ENCODE measurements around the gene MAP2.
"Not testable (repeated sequence)": the region's sequence is repeated elsewhere in the genome, so short reads cannot be mapped to it uniquely, and the experiment has no call there.

MAP2 gene

DNA sequence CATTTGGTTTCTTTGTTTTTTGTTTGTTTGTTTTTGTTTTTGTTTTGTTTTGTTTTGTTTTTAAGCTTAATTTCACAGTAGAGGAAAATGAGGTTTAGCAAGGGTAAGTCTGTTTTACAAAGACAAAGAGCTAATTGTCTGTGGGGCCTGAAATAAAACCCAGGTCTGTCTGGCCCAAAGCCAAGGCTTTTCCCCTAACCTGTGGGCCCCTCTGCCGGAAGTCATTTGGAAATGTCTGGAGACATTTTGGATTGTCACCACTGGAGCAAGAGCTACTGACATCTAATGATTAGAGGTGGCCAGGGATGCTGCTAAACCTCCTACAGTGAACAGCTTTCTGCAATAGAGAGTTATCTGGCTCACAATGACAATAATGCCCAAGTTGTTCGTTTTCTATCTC, 167.2 kb downstream of the MAP2 start:
- no peak for DNase-seq (ENCODE audit: low spot score)

DNA sequence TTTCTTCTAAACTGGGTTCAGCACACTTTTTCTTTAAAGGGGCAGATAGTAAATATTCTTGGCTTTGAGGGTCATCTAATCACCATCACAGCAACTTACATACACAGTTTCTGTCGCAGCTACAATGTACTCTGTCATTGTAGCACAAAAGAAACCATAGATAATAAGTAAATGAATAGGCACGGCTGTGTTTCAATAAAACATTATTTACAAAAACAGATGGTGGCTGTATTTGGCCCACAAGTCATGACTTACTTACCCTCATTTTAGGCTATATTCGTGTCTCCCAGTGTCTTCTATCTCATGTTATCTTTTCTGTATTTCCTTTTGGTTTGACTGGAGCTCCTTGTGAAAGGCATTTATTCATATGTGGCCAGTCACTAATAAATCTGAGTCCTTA, 168.3 kb downstream of the MAP2 start:
- no peak for DNase-seq (ENCODE audit: low spot score)

DNA sequence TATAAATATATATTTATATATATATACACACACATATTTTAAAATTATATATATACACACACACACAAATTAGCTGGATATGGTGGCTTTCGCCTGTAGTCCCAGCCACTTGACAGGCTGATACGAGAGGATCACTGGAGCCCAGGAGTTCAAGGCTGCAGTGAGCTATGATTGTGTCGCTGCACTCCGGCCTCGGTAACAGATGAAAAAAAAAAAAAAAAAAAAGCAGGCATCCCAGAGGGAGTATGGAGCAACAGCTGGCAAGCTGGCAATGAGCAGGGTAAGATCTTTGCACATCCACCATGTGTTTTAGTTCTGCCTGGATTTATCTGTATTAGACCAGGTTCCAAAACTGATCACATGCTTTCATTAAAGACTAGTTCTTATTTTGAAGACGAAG, 170.1 kb downstream of the MAP2 start:
- peak; percentile 34 for DNase-seq (ENCODE audit: low spot score)

DNA sequence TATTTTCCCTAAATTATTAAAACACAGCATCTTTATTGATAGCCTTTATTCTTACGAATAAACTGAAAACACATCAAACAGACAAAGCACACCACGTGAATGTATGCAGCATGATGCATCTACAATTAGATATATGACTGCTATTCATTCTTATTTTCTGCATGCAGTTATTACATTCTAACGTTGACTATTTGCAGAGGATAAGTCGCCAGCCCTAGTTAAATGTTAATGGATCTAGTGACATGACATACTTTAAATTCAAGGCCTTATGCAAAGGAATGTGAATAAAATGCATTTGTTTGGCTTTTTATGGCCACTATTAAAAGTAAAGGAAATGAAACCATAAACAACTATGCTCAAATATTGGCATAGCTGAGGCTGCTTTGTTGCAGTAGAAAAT, 172.4 kb downstream of the MAP2 start:
- no peak for DNase-seq (ENCODE audit: low spot score)

DNA sequence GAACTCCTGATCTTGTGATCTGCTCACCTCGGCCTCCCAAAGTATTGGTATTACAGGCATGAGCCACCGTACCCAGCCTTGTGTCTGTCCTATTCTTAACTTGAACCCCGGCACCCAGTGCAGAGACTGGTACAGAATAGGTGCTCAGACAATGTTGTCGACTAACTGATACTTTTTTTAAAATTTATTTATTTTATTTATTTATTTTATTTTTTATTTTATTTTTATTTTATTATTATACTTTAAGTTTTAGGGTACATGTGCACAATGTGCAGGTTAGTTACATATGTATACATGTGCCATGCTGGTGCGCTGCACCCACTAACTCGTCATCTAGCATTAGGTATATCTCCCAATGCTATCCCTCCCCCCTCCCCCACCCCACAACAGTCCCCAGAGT, 174.4 kb downstream of the MAP2 start:
- not testable (repeated sequence) for DNase-seq (ENCODE audit: low spot score)

DNA sequence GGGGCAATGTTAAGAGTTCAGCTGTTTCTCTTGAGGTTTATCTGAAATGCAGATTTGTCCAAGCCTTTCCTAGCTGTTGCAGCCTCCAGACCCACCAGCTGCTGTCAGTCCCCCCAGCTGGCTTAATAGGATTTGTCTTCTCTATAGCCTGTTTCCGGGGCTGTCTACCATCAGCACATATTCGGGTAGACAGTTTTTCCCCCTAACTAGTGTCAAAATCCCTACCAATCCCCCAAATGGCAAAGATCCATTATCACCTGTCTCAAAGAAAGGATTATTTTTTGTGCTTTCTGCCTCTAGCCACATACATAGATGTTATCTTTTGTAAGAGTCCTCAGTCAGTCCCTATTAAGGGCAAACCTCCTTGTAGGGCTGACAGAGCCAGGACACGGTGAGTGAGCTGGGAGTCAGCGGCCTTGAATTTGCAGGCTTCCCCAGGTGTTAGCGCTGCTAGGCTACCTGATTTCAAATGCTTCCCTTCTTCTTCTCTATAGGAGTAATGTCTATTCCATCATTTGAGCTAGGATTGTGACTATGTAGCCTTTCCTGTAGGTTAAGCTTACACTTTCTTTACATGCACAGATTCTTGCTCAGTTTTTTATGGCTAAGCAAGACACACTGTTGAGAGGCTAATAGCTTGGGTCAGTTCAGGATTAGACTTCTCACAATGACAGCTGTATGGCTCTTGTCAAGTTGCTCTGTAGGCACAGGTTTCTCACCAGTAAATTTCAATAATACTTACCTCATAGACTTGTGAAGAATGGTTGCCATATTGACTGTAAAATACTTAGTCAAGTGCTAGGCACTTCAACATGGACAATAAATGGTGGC, 176.7 kb downstream of the MAP2 start:
- peak; percentile 65 for DNase-seq (ENCODE audit: low spot score)

DNA sequence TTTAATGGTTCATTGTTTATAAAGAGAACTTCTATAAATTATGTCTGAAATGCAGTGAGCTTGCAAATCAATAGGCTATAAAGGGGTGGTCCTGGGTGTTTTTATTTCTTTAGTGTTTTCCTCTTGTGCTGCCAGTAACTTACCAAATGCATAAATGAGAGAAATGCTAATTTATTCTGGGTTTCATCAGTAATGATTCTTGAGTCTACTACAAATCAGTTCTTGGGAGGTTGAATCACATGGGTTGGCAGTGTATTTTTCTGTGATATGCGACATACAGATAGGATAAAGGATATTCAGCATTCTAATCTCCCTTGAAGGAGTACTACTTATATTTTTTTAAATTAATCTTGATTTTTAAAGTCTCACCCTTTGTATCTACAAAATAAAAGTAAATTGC, 177.7 kb downstream of the MAP2 start:
- DNase-seq (ENCODE audit: low spot score), result no peak

DNA sequence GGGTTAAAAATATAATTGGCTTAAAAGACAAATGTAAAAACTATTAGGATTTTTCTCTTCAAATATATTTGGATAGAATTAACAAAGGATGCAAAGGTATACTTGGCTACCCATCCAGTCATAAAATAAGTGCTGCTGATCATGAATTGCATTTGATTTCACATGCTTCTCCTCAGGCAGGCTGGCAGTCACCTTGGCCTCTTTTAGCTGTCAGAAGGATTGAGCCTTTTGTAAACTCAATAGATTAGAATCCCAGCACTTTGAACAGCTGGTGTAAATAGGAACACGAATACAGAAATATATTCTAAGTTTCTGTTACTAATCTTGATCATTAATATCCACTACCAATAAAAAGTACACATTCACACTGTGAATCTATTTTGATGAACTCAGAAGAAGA, 178.4 kb downstream of the MAP2 start:
- DNase-seq (ENCODE audit: low spot score), result no peak

DNA sequence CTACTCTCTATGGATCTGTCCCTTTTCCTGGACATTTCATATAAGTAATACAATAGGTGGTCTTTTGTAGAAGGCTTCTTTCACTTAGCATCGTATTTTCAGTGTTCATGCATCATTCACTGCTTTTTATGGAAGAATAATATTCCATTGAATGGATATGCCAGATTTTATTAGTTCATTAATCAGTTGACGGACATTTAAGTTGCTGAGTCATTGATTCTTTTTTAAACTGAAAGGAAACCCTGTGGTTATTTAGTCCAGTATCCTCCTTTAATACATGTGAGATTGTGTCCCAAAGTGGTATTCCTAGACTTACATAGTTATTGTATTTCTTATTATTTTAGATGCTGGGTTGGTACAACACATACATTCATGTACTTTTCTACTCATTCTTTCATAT, 185.7 kb downstream of the MAP2 start:
- DNase-seq (ENCODE audit: low spot score), result no peak

DNA sequence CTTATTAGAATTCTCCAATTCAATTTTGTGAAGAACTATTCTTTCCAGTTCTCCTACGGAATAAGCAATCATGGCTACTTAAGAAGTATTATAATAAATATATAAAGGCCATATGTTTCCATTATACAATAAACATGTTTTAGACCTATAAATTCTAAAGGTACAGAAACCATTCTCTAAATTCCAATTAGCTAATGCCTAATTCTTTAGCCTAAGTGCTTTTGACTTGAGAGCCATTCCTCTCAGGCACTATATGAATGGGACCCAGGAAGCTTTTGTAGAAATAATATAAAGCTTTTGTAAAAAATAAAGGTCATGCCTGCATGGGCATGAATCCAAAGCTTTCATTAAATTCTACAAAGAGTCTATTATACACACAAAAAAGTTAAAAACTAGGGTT, 186.8 kb downstream of the MAP2 start:
- no peak for DNase-seq (ENCODE audit: low spot score)

DNA sequence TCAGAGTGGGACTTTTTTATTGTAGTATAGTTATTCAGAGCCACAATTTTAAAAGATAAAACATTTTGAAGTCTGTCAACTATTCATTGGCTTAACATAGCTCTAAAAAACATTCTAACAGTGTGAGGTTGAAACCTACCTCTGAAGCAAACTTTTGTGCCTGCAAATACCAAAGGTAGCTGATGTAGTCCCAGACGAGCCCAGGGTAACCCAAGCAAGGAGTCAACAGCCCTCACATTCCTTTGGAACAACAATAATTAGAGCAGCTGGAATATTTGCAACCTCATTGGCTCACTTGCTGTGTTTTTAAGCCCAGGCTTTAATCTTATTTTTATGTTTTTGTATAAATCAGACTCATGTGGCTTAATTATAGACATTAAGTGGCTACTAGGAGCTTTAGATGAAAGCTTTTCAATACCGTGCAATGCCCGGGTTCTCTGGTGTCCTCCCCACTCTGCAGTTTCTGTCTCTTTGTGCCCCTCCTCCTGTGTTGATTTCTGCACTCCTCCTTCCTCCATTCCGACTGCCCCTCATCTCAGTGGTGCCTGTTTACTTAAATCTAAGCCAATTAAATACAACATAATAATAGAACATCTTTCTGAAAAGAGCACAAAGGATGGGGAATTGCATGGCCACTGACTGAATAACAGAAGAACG, 189.9 kb downstream of the MAP2 start:
- DNase-seq (ENCODE audit: low spot score), result no peak

DNA sequence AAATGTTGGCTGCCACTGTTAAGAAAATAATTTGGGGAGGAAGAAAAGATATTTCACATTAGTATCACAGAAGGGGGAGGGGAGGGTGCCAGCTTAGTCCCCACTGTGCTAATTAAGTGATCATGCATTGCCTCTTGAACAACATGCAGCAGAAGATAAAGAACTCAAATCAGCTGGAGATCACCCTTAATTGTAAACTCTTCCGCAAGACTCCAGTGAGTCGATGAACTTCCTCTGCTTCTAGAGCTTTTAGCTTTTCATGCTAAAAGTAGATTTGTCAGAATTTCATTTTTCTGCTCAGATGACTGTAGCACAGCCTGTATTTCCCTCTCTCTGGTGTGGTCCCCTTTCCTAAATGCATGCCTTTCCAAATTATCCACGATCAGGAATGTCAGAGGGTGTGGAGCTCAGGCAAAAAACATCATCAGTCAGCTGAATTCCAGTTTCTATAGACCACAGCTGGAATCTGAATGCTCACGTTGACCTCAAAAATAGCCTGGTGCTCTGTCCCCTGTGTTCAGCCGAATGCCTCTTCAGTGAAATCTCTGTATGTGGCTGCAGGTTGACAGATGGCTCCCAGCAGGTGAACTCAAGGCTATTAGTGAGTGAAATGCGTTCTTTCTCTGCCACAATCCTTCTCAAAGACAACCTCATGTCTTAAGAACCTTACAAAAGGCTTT, 191.0 kb downstream of the MAP2 start:
- DNase-seq (ENCODE audit: low spot score), result no peak

DNA sequence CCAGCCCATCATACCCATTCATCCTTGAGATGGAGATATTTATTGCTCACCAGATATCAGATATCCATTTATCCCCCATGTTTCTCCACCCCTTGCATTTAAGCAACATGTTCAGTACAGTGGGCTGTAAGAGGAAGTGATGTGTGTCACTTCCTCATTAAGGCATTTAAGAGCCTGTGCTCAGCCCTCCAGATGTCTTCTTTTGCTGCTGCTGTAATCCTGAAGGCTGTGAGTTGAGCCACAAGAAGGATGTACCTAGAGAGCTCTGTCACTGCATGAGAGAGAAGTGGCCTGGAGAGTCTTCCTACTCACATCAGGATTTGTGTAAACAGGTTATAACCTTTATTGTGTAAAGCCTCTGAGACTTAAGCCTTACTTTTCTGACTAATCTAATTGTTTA, 195.9 kb downstream of the MAP2 start:
- DNase-seq (ENCODE audit: low spot score), result peak; percentile 18

DNA sequence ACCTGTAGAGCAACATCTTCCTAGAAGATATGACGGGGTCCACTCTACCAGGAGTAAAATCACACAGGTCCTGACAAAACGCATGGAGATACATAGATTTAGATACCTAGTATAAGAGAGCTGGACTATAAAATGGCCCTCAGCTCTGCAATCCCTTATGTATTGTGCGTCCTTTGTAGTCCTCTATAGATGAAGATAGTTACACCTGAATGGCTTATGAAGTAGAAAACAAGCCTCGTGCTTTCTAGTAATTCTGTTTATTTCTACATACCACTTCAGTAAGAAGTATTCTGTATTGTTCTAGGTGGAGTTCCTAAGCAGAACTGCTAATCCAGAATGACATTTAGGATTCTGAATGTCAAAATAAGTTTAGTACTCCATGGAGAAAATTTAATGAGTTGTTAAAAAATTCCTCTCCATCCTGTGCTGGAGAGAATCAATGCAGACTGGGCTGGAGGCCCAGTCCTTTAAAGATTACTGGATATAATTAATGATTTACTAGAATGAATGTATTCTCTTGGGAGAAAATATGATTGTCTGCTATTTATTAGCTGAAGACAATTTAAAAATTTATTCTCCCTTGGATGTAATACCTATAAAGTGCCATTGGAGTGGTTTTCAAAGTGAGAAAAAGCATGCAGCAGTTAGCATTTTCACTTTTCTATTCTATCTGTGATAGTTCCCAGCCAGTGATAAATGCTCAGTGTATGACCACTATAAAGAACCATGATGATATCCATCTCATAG, 200.5 kb downstream of the MAP2 start:
- DNase-seq (ENCODE audit: low spot score), result no peak

DNA sequence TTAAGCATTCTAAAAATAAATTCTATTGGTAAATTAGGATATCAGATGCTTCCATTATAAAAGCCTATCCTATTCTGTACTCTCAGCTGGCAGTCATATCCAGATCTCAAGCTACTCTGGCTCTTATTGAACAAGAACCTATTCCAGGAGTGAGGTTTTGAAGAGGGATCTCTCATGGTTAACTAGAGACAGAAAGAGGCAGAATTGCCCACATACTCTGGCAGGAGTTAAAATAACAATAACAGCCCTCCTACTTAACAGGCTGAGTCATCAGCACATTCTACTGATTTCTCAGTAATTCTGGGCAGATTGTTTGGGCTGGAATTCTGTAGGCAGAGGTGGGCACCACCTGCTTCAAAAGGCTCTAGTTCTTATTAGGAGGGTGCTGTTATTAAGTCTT, 205.8 kb downstream of the MAP2 start:
- DNase-seq (ENCODE audit: low spot score), result no peak

DNA sequence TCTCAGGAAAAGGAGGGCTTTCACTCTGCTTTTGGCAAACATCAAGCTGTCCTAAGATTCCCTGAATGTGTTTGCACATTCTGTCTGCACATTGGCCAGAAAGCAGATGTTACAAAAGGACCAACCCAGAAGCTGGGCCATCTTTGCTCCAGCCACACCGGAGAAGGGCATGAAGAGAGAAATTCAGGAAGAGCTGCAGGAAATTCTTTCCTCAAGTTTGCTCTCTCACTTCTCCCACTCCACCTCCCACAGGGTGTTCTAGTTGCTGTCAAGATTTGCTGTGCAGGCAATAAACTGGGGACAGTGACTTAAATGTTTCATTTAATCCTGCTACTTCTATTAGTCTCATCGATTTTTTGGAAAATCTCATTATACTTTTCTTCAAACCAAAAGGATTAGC, 210.1 kb downstream of the MAP2 start:
- no peak for DNase-seq (ENCODE audit: low spot score)

DNA sequence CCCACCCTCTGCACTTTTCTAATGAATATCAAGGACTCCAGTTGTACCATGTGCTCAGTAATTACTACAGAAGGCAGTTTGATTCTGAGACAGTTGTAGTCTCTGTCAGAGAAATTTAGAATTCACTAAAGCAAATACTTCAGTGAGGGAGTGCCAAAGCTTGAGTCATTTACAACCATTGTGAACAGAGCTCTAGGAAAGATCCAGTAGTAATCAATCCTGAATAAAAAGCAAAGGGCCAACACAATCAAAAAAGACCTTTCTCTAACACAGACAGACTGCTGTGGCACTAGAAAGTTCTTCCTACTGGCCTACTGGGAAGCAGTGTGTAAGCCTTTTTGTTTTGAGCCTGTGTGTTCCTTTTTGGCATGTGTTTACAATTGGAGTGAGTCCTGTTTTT, 212.2 kb downstream of the MAP2 start:
- no peak for DNase-seq (ENCODE audit: low spot score)

DNA sequence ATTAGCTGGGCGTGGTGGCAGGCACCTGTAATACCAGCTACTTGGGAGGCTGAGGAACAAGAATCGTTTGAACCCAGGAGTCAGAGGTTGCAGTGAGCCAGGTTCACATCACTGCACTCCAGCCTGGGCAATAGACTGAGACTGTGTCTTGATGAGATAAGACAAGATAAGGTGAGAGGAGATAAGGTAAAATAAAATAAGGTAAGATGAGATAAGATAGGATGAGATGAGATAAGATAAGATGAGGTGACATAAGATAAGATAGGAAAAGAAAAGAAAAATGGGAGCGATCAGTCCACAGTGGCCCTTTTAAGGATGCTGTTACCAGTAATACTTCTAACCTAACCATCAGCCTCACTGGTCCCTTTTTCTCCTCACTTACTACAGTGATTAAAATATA, 213.4 kb downstream of the MAP2 start:
- no peak for DNase-seq (ENCODE audit: low spot score)

DNA sequence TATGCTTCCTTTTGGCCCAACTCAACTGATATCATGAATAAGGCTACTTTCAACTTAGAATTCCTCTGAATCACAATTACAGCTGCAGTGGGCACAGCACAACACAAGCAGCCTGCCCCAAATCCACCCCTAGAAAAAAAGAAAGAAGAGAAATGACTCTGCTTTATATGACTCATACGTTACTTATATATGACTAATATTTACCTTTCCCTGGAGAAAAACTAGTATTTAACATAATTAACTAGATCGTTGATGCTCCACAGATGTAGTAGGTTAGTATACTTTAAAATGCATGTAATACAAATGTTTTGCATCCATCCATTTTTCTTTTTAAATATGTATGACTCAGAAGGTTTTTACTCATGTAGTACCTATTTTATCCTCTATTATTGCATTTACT, 214.5 kb downstream of the MAP2 start:
- no peak for DNase-seq (ENCODE audit: low spot score)

DNA sequence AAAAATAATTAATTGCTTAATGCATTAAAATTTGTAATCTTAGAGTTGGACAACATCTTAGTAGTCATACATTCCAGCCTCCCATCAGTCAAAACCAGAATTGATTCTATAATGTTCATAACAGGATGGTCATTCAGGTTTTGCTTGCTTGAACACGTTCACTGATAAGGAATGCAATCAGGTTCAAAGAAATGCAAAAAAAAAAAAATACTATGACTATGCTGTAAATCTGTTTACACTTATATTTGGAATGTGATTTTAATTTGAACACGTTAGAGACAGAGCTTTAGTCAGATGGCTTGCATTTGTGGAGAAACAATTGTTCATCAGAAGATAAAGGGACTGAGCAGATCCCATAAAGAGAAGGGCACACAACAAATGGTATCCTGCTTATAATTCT, 216.5 kb downstream of the MAP2 start:
- no peak for DNase-seq (ENCODE audit: low spot score)

DNA sequence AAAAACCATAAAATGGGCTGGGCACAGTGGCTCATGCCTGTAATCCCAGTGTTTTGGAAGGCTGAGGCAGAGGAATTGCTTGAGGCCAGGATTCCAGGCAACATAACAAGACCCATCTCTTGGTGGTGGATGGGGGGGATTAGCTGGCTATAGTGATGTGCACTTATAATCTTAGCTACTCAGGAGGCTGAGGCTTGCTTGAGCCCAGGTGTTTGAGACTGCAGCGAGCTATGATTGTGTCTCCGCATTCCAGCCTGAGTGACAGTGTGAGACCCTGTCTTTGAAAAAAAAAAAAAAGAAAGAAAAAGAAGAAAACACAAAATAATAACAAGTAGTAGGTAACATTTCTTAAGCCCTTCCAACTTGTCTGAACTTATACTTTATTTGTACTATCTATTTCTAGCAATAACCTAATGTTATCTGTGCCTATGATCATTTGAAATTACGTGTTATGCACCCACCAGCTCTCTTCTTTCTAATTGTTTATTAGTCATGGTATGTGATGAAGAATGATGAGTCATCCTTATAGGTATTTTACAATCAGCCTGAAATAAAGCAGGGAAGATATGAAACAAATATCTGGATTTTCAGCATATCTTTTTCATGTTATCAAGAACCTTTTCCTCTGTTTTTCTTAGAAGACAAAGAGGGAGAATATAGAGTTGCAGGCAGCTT, 218.4 kb downstream of the MAP2 start:
- no peak for DNase-seq (ENCODE audit: low spot score)

DNA sequence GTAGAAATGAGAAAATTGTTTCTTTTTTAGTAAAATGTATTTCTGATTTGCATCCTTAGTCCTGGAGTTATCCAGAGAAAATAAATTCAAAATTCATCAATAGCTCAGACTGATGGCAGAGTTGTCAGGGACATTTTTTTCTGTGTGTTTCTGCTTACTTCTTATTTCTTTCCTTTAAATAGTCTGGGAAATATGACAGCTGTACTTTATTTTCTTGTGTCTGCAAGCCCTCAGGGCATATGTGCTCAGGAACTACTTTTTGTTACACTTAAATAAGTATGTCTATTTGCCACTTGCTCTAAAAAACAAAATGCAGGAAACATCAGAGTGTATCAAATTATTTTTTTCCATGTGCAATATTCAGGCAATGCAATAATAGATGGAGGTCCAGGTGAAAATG, 221.0 kb downstream of the MAP2 start:
- no peak for DNase-seq (ENCODE audit: low spot score)

All from D341Med (cell line).